PC-9 (cell line): Measurements from ENCODE around the gene MCTS1. TPM values are rescaled to one million over a fixed set of nuclear protein-coding genes. Genes with fewer than 3 reads are reported as not detected.

Experiments used
- BruUV-seq: library from RNA; stranded (reverse); fragments of 400-500 nt; replicated peaks from 2 replicates; lab custom pipeline; 2021; lab: Mats Ljungman, UMichigan
- CTCF ChIA-PET: fragments of 300-600 bp; sonication (Branson Sonifier 250); formaldehyde crosslinking; loops from one replicate; lab custom pipeline; 2022; ENCODE audit warnings: antibody characterized with exemption; lab: Charles Lee
- POLR2A ChIA-PET: fragments of 300-600 bp; sonication (Branson Sonifier 250); formaldehyde crosslinking; loops from one replicate; lab custom pipeline; 2022; ENCODE audit warnings: antibody characterized with exemption; ENCODE audit not compliant: unreplicated experiment; lab: Charles Lee
- DNase-seq, 2 experiments: peaks; one replicate each; pipeline versions ENCODE4 v3.0.0 to v3.0.0-alpha.2; 2015 to 2022; ENCODE audit warnings: mixed read lengths in 1 of 2
- H2AFZ ChIP-seq: fragments of 200-600 bp; sonication (generic); 2 replicates; pipeline ENCODE4 v1.8.1; 2017; ENCODE audit warnings: antibody characterized with exemption
- H3F3A ChIP-seq: fragments of 200-600 bp; sonication (generic); 2 replicates; pipeline ENCODE4 v1.8.1; 2017; ENCODE audit warnings: antibody characterized with exemption, mild to moderate bottlenecking, low read depth; ENCODE audit not compliant: insufficient read depth
- H3K27ac ChIP-seq: fragments of 200-600 bp; sonication (generic); 2 replicates; pipeline ENCODE4 v1.6.1; 2016; ENCODE audit warnings: mixed run types
- H3K27me3 ChIP-seq: fragments of 200-600 bp; sonication (generic); 2 replicates; pipeline ENCODE4 v1.6.1; 2016; ENCODE audit warnings: low read depth, mixed run types; ENCODE audit not compliant: insufficient read depth
- H3K36me3 ChIP-seq: fragments of 200-600 bp; sonication (generic); 2 replicates; pipeline ENCODE4 v1.6.1; 2016; ENCODE audit warnings: low read depth, mixed run types
- H3K4me1 ChIP-seq: fragments of 200-600 bp; sonication (generic); replicated peaks from 2 replicates; pipeline ENCODE4 v1.6.1; 2016; ENCODE audit warnings: mixed run types; ENCODE audit not compliant: insufficient read depth
- H3K4me2 ChIP-seq: fragments of 200-600 bp; sonication (generic); 2 replicates; pipeline ENCODE4 v1.6.1; 2017; ENCODE audit warnings: mixed run types
- H3K4me3 ChIP-seq: fragments of 200-600 bp; sonication (generic); 2 replicates; pipeline ENCODE4 v1.6.1; 2016; ENCODE audit warnings: mixed run types
- H3K79me2 ChIP-seq: fragments of 200-600 bp; sonication (generic); 2 replicates; pipeline ENCODE4 v1.6.1; 2017; ENCODE audit warnings: low read depth, mixed run types
- H3K9me2 ChIP-seq: fragments of 200-600 bp; sonication (generic); 2 replicates; pipeline ENCODE4 v1.8.1; 2017; ENCODE audit warnings: mild to moderate bottlenecking; ENCODE audit not compliant: insufficient read depth
- H3K9me3 ChIP-seq: fragments of 200-600 bp; sonication (generic); 2 replicates; pipeline ENCODE4 v1.8.1; 2016; ENCODE audit warnings: low read depth; ENCODE audit not compliant: insufficient read depth
- H4K20me1 ChIP-seq: fragments of 200-600 bp; sonication (generic); 2 replicates; pipeline ENCODE4 v1.8.1; 2017; ENCODE audit not compliant: insufficient read depth
- CTCF ChIP-seq: fragments of 200-600 bp; sonication (generic); conservative IDR thresholded peaks from 2 replicates; pipeline ENCODE4 v1.6.1; 2017; ENCODE audit warnings: mixed run types, antibody characterized with exemption, mild to moderate bottlenecking, moderate library complexity
- EZH2 ChIP-seq: fragments of 200-600 bp; sonication (generic); IDR thresholded peaks from 2 replicates; pipeline ENCODE4 v1.8.0; 2017; ENCODE audit warnings: antibody characterized with exemption, low read depth
- intact Hi-C: fragments of 100-400 bp; cut with micrococcal nuclease; formaldehyde crosslinking; loops from one replicate; pipeline ENCODE4 v1.10.0; 2022; ENCODE audit not compliant: unreplicated experiment
- total RNA-seq: library from RNA; stranded (reverse); gene quantifications from 2 replicates; pipeline ENCODE4 v1.2.3, GENCODE V29; 2021

Gene MCTS1
- total RNA-seq, 1 experiment from 2014 or later, result 98.4 TPM

- Histone ChIP-seq H3K4me2 (peak overlapping the region; percentile 89), H2AFZ (peak overlapping the region; percentile 81), H3K79me2 (peaks cover 54% of the 10 kb centered on the region), H3K27ac (peak overlapping the region; percentile 98), H4K20me1 (no peaks in the 10 kb centered on the region; the same call in 1 of the 2 replicates), H3K27me3 (no peaks in the 10 kb centered on the region), H3K9me3 (no peaks in the 10 kb centered on the region), H3K36me3 (peaks cover 17% of the 10 kb centered on the region), H3K9me2 (no peaks in the 10 kb centered on the region), H3K4me1 (peaks cover 24% of the 10 kb centered on the region), H3K4me3 (peak overlapping the region; percentile 92), H3F3A (peaks cover 24% of the 10 kb centered on the region)
- intact Hi-C loops, result loop anchor here (1.0 to 5.0 kb wide), 2 partner anchors 42 to 100 kb away; partner anchors contain the start of gene MCTS1
- ChIA-PET POLR2A (interaction anchor here (0.5 to 1.6 kb wide), 11 partner anchors 12 to 906 kb away, joined by 3 to 54 read pairs (median 6); partner anchors contain the start of genes MCTS1 and RPL39), CTCF (no interaction called here)
- BruUV-seq, result TSS peak; percentile 95
- no peak for TF ChIP-seq EZH2
- no peak for TF ChIP-seq CTCF
- DNase-seq, result no peak
Measured at GRCh38 chrX:120561634-120562568, 42.0 kb upstream of the MCTS1 start.

GRCh38 chrX:120562569-120562926 is 41.4 kb upstream of the MCTS1 start:
- peaks cover 11% of the 10 kb centered on the region for H3K36me3 ChIP-seq
- H3K9me3 ChIP-seq, result no peaks in the 10 kb centered on the region
- H3K79me2 ChIP-seq, result peaks cover 47% of the 10 kb centered on the region
- H4K20me1 ChIP-seq, result no peaks in the 10 kb centered on the region
- H3K4me3 ChIP-seq, result peak overlapping the region; percentile 92
- no peaks in the 10 kb centered on the region for H3K9me2 ChIP-seq
- ChIA-PET CTCF (no interaction called here), POLR2A (no interaction called here)
- H3K4me1 ChIP-seq, result peaks cover 21% of the 10 kb centered on the region
- intact Hi-C loops, result loop anchor here (5.0 kb wide), 1 partner anchor 100 kb away; no protein-coding TSS in a partner anchor
- peaks cover 26% of the 10 kb centered on the region for H3F3A ChIP-seq
- no peak overlapping the region for H2AFZ ChIP-seq
- no peak for DNase-seq
- TF ChIP-seq EZH2, result no peak
- no peak for TF ChIP-seq CTCF
- H3K4me2 ChIP-seq, result peak overlapping the region; percentile 89
- H3K27ac ChIP-seq, result peak overlapping the region; percentile 98
- no peaks in the 10 kb centered on the region for H3K27me3 ChIP-seq
- BruUV-seq, result no TSS peak

DNA sequence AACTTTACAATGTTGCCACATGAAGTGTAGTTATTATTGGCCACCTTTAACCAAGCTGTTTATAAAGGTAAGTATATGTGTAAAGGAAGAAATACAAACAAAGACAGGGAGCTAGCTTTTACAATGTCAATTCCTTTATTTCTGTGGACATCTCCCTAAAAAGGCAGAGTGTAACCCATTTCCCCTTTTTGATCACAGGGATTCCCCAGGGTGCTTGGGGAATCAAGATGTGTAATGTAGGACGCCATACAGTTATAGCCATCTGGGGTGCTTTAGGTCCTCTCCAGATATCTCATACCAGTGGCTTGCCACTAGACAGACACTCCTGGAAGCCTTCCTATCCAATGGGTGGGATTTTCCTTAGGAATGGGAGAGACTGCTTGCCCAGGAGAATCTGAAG is 39.0 kb upstream of the MCTS1 start:
- intact Hi-C loops, result loop anchor here (5.0 kb wide), 1 partner anchor 97 kb away; no protein-coding TSS in a partner anchor

More for the DNA sequence above, 39.0 kb upstream of the MCTS1 start:
- Histone ChIP-seq H3K27me3 (no peaks in the 10 kb centered on the region), H3K4me2 (no peak overlapping the region), H3K36me3 (no peaks in the 10 kb centered on the region), H3K9me2 (no peaks in the 10 kb centered on the region), H3K9me3 (no peaks in the 10 kb centered on the region), H3F3A (peaks cover 14% of the 10 kb centered on the region), H3K4me3 (no peak overlapping the region), H4K20me1 (no peaks in the 10 kb centered on the region), H2AFZ (no peak overlapping the region), H3K27ac (no peak overlapping the region), H3K79me2 (peaks cover 23% of the 10 kb centered on the region), H3K4me1 (peaks cover 27% of the 10 kb centered on the region)
- no peak for TF ChIP-seq EZH2
- no peak for TF ChIP-seq CTCF
- CTCF ChIA-PET, result no interaction called here
- no TSS peak for BruUV-seq
- DNase-seq, result no peak
- POLR2A ChIA-PET, result no interaction called here
